GM19372 (cell line): ENCODE results near the gene FBXO47.
"Not testable (repeated sequence)": the region's sequence is repeated elsewhere in the genome, so short reads cannot be mapped to it uniquely, and the experiment has no call there.

Source experiments
- ATAC-seq: cut with Tn5 transposase; IDR thresholded peaks from one replicate; pipeline ENCODE4 v1.9.1; 2021; ENCODE audit warnings: mild to moderate bottlenecking, low read depth, moderate library complexity; ENCODE audit not compliant: unreplicated experiment

Gene FBXO47

GRCh38 chr17:38980490-38981217, 13.5 kb upstream of the FBXO47 start:
- ATAC-seq, result no peak

- ATAC-seq, result no peak
Observed at GRCh38 chr17:38978180-38978579, 11.0 kb upstream of the FBXO47 start.

GRCh38 chr17:38976187-38976551, 9.0 kb upstream of the FBXO47 start:
- not testable (repeated sequence) for ATAC-seq

- no peak for ATAC-seq
Observed at GRCh38 chr17:38970804-38971203, 3.6 kb upstream of the FBXO47 start.

GRCh38 chr17:38970128-38970527, 2.9 kb upstream of the FBXO47 start:
- ATAC-seq, result no peak

- no peak for ATAC-seq
Observed at GRCh38 chr17:38969281-38969680, 2.1 kb upstream of the FBXO47 start.

- ATAC-seq, result no peak
Observed at GRCh38 chr17:38961413-38961812, 5.8 kb downstream of the FBXO47 start.

- no peak for ATAC-seq
Observed at GRCh38 chr17:38960402-38960801, 6.8 kb downstream of the FBXO47 start.

GRCh38 chr17:38959508-38959907, 7.7 kb downstream of the FBXO47 start:
- no peak for ATAC-seq

- no peak for ATAC-seq
Observed at GRCh38 chr17:38958756-38959155, 8.4 kb downstream of the FBXO47 start.

GRCh38 chr17:38958326-38958725, 8.9 kb downstream of the FBXO47 start:
- ATAC-seq, result no peak

GRCh38 chr17:38953800-38954199, 13.4 kb downstream of the FBXO47 start:
- ATAC-seq, result not testable (repeated sequence)

GRCh38 chr17:38947189-38947588, 20.0 kb downstream of the FBXO47 start:
- ATAC-seq, result no peak

- ATAC-seq, result no peak
Observed at GRCh38 chr17:38943607-38944006, 23.6 kb downstream of the FBXO47 start.

GRCh38 chr17:38942696-38943334, 24.4 kb downstream of the FBXO47 start:
- no peak for ATAC-seq

- ATAC-seq, result no peak
Observed at GRCh38 chr17:38940404-38940803, 26.8 kb downstream of the FBXO47 start.

GRCh38 chr17:38939987-38940386, 27.2 kb downstream of the FBXO47 start:
- no peak for ATAC-seq

GRCh38 chr17:38933962-38934361, 33.2 kb downstream of the FBXO47 start:
- not testable (repeated sequence) for ATAC-seq

GRCh38 chr17:38930782-38931181, 36.4 kb downstream of the FBXO47 start:
- not testable (repeated sequence) for ATAC-seq

- ATAC-seq, result no peak
Observed at GRCh38 chr17:38926293-38927070, 40.7 kb downstream of the FBXO47 start.

GRCh38 chr17:38925263-38925995, 41.8 kb downstream of the FBXO47 start, which contains the start of gene LASP1NB:
Gene LASP1NB, plus strand, starts transcription at chr17:38925614.
- no peak for ATAC-seq
